PFSK-1 (cell line): ENCODE results near the gene HSDL1.

ENCODE experiments used
- FOXP2 ChIP-seq: optimal IDR thresholded peaks from 2 replicates; pipeline ENCODE3; 2011; ENCODE audit warnings: borderline replicate concordance, control low read depth, inconsistent platforms; ENCODE audit not compliant: insufficient read depth; ENCODE audit errors: extremely low read length, extremely low read depth
- POLR2AphosphoS5 ChIP-seq: IDR thresholded peaks from 2 replicates; pipeline ENCODE4 v1.6.1; 2012; ENCODE audit warnings: low read depth, mild to moderate bottlenecking, control low read depth, low read length, moderate library complexity
- SIN3A ChIP-seq: IDR thresholded peaks from 2 replicates; pipeline ENCODE4 v1.6.1; 2012; ENCODE audit warnings: mild to moderate bottlenecking, low read length, moderate library complexity, borderline replicate concordance; ENCODE audit not compliant: insufficient read depth
- TAF1 ChIP-seq: IDR thresholded peaks from 2 replicates; pipeline ENCODE4 v1.6.1; 2012; ENCODE audit warnings: low read length, control low read depth, borderline replicate concordance; ENCODE audit not compliant: insufficient read depth
- TF ChIP-seq, protein P1 (sequence below), 2 experiments: IDR thresholded peaks; 2 replicates each; pipeline versions ENCODE4 v1.6.1 to v1.8.0; 2011 to 2012; ENCODE audit warnings: low read depth in 2 of 2, low read length in 2 of 2, control low read depth in 1 of 2, inconsistent platforms in 1 of 2, mild to moderate bottlenecking in 1 of 2, moderate library complexity in 1 of 2; ENCODE audit not compliant: insufficient read depth in 1 of 2

The HSDL1 gene

DNA sequence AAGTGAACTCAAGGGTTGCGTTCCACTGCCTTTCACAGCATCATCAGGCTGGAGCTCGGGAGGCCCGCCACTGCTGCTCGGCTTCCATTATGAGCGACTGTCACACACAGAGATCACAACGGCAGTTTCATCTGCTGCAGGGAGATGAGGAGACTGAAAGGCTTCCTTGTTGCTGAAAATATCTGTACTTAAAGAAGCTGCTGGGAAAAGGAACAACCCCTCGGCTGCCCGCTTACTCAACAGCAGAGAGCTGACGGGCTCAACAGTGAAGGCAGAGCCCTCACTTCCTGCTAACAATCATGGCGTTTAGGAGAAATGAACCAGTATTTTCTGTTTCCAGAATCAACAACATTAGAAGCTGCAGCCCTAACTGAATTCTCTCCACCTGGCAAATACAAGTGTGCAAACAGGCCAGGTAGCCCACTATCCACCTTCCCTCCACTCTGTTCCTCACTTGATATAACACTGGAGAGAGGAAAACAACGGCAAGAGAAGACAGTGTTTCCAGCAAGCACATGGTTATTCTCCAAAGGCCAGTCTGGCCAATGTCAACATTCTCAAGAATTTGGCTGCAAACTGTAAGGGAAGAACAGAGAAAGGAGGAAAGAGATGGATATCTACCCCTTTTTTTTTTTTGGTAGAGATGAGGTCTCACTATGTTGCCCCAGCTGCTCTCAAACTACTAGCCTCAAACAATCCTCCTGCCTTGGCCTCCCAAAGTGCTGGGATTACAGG lies 62.0 kb downstream of the HSDL1 start:
- TF ChIP-seq, protein P1, sequence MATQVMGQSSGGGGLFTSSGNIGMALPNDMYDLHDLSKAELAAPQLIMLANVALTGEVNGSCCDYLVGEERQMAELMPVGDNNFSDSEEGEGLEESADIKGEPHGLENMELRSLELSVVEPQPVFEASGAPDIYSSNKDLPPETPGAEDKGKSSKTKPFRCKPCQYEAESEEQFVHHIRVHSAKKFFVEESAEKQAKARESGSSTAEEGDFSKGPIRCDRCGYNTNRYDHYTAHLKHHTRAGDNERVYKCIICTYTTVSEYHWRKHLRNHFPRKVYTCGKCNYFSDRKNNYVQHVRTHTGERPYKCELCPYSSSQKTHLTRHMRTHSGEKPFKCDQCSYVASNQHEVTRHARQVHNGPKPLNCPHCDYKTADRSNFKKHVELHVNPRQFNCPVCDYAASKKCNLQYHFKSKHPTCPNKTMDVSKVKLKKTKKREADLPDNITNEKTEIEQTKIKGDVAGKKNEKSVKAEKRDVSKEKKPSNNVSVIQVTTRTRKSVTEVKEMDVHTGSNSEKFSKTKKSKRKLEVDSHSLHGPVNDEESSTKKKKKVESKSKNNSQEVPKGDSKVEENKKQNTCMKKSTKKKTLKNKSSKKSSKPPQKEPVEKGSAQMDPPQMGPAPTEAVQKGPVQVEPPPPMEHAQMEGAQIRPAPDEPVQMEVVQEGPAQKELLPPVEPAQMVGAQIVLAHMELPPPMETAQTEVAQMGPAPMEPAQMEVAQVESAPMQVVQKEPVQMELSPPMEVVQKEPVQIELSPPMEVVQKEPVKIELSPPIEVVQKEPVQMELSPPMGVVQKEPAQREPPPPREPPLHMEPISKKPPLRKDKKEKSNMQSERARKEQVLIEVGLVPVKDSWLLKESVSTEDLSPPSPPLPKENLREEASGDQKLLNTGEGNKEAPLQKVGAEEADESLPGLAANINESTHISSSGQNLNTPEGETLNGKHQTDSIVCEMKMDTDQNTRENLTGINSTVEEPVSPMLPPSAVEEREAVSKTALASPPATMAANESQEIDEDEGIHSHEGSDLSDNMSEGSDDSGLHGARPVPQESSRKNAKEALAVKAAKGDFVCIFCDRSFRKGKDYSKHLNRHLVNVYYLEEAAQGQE (IDR thresholded peaks at IDR 0.05; ENCODE audit: insufficient read depth in 1 of 2, low read depth in 2 of 2, low read length in 2 of 2), result no peak
- TF ChIP-seq POLR2AphosphoS5 (no peak), SIN3A (no peak), TAF1 (no peak), FOXP2 (no peak)

DNA sequence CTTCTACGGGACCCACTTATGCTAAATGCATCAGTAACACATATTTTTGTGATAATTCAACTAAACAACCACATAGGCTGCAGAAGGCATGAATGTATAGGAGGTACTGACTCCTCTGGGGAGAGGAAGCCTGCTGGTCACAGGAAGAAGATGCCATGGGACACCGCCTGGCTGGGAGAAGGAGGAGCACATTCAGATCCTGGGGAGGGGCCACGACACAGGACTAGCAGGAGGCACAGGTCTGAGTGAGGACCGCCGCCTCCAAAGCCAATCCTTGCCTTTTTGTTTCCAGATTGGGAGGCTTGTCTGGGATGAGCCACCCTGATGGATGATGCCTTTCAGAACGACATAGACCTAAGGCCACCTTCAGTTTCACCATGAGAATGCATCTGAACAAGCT lies 62.9 kb downstream of the HSDL1 start:
- TF ChIP-seq SIN3A (no peak), TAF1 (no peak), POLR2AphosphoS5 (no peak), FOXP2 (no peak)
- TF ChIP-seq, protein P1 (IDR thresholded peaks at IDR 0.05; ENCODE audit: insufficient read depth in 1 of 2, low read depth in 2 of 2, low read length in 2 of 2), result no peak

DNA sequence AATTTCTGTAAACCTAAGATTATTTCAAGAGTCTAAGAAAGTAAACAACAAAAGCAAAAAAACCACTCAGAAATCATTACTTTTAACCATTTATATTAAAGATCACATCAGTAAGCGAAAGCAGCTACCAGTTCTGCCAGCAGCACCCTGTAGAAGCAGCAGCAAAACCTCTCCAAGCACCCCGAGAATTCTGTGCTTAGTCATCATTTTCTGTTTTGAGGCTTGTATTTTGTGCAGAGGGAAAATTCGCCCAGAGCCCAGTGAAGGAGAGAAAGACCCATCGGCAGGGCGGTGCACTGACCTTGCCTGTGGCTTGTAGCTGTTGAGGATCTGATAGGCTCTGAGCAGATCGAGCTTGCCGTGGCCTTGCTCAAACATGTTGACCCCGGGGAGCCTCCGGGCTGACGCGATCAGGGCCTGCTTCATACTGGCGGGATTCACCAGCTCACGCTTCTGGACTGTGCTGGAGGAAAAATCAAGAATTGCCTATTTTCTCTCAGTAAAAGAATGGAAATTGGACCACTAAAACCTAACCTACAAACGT lies 63.5 kb downstream of the HSDL1 start:
- no peak for TF ChIP-seq POLR2AphosphoS5
- TF ChIP-seq, protein P1 (IDR thresholded peaks at IDR 0.05; ENCODE audit: insufficient read depth in 1 of 2, low read depth in 2 of 2, low read length in 2 of 2), result no peak
- TF ChIP-seq SIN3A, result no peak
- TF ChIP-seq TAF1, result no peak
- no peak for TF ChIP-seq FOXP2

DNA sequence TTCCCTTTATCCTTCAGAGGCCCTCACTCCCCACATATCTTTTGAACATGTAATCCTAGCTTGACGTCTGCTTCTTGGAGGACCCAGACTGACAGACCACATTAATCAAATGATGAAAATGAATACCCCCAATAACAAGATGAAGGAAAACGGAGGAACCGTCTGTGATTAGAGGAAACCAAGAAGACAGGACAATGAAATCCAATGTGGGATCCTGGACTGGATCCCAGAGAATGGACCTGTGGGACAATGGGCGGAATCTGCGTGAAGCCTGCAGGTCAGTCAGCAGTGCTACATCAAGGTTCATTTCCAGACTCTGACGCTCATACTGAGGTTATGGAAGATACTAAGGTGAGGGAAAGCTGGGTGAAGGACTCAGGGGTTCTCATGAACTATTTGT lies 64.2 kb downstream of the HSDL1 start:
- TF ChIP-seq POLR2AphosphoS5 (no peak), FOXP2 (no peak), SIN3A (no peak), TAF1 (no peak)
- TF ChIP-seq, protein P1 (IDR thresholded peaks at IDR 0.05; ENCODE audit: insufficient read depth in 1 of 2, low read depth in 2 of 2, low read length in 2 of 2), result no peak

DNA sequence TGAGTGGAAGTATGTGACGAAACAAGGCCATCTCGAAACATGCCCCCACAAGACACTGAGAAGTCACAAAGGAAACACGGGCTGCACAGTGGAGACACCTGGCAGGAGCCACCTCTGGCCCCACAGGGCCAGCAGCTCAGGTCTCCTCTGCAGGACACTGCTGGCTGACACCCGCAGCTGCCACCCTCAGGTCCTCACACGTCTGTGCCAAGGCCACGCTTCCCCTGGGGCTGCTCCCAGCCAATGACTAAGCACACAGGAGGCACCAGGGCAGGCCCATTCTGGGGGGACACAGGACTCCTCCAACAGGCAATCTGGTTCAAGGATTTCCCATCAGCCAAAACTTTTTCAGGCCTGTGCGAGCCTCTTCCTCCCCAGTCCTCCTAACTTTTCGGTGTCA lies 64.6 kb downstream of the HSDL1 start:
- no peak for TF ChIP-seq FOXP2
- no peak for TF ChIP-seq SIN3A
- no peak for TF ChIP-seq POLR2AphosphoS5
